Mesodermal cell (in vitro differentiated cells): Measurements from ENCODE around the gene LRMDA.

Source experiments
- H3K27ac ChIP-seq: 2 replicates; pipeline ENCODE4 v1.7.0; 2013; ENCODE audit warnings: mild to moderate bottlenecking, low read depth, low read length, moderate library complexity; ENCODE audit not compliant: severe bottlenecking
- H3K36me3 ChIP-seq: 2 replicates; pipeline ENCODE4 v1.7.1; 2013; ENCODE audit warnings: mild to moderate bottlenecking, low read length, moderate library complexity; ENCODE audit not compliant: control insufficient read depth, insufficient read depth
- H3K4me1 ChIP-seq: one replicate; pipeline ENCODE4 v1.7.1; 2013; ENCODE audit warnings: mild to moderate bottlenecking, low read length; ENCODE audit not compliant: insufficient read depth, control insufficient read depth, poor library complexity, severe bottlenecking
- H3K4me3 ChIP-seq: 2 replicates; pipeline ENCODE4 v1.7.0; 2013; ENCODE audit warnings: low read length, control low read depth, mild to moderate bottlenecking; ENCODE audit not compliant: insufficient read depth, poor library complexity, severe bottlenecking; ENCODE audit errors: extremely low read depth
- H3K9me3 ChIP-seq: 2 replicates; pipeline ENCODE4 v1.7.1; 2013; ENCODE audit warnings: mild to moderate bottlenecking, low read length, moderate library complexity; ENCODE audit not compliant: control insufficient read depth
- WGBS, 2 experiments: methylation state at CpG; one replicate each; pipeline ENCODE4 v1.1.5; 2013; ENCODE audit warnings: missing lambda C conversion rate in 2 of 2; ENCODE audit not compliant: insufficient coverage in 2 of 2; 5-methylcytosine and 5-hydroxymethylcytosine counted together

The LRMDA gene

DNA sequence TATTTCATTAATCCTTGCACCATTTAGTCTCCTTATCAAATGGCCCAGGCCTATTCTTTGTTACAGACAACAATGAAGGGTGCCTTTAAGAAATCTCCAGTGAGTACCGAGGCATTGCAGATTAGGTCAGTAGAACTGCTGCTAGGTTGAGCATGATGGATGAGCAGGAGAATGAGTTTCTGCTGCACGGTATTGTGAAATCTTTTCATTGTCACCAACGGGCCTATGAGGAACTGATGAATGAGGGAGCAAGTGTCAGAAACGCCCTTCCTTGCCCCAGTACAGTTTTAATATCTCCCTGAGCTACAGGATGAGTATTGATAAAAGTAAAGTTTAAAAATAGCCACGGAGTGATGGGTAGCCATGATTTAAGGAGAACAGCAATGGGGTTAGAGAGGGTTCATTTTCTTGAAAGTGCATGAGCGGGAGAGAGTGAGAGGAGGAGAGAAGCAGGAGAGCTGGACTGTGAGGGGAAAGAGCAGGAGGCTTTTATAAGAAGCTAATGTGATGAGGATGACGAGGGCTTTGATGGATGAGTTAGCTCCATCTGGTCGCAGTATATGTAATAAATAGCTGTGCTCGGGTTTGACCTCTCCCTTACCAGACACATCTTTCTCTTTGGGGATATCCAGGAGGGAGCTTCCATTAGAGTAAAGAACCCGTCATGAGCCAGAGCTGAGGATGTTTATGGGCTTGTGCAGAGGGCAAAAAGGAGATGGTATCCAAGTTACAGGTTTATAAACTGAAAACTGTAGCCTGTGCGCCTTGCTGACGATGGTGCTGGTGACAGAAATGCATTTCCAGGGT, 526.1 kb downstream of the LRMDA start:
- Histone ChIP-seq H3K27ac (peak overlapping the region; percentile 65), H3K4me1 (peaks cover 4% of the 10 kb centered on the region), H3K9me3 (no peaks in the 10 kb centered on the region), H3K4me3 (no peak overlapping the region), H3K36me3 (no peaks in the 10 kb centered on the region)
- 67 to 85% methylated on average over 9 to 11 of the region's 12 CpGs for WGBS, 2 experiments

DNA sequence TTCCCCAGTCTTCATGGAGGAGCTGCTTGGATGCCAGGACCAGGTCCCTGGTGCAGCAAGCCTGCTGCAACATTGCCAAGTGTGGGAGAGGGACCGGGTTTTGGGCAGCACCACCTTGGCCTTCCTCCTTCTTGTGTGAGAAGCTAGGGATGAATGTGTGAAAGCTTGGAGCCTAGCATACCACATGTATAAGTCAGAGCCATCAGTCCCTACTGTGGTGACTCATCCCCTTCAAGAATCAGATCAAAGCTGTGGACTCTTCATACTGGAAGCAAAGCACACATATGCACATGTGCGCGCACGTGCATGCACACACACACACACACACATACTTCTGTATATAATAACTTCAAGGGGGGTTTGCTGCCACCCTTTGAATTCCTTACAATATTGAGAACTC, 527.8 kb downstream of the LRMDA start:
- Histone ChIP-seq H3K4me3 (no peak overlapping the region), H3K27ac (peak overlapping the region; percentile 39), H3K9me3 (no peaks in the 10 kb centered on the region), H3K36me3 (no peaks in the 10 kb centered on the region), H3K4me1 (peaks cover 4% of the 10 kb centered on the region)
- no CpG with 5 or more reads among the region's 4 CpGs for whole genome bisulfite sequencing, 2 experiments

DNA sequence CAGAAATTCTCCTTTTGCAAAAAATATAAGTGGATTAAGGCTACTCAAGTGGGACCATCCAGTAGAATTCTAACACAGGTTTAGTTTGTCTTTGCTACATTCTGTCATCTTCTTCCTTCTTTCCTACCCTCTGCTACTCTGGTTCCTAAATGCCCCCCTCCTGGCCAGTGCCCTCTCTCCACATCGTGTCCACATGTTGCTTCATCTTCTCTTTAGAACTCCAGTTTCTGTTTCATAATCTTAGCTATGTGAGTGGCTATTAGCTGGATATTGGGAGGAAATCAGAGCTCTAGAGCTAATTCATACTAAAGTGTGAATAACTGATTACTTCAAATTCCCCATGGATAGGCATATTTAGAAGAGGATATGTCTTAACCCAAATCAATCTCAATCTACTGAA, 528.5 kb downstream of the LRMDA start:
- Histone ChIP-seq H3K4me1 (peaks cover 4% of the 10 kb centered on the region), H3K4me3 (no peak overlapping the region), H3K27ac (no peak overlapping the region), H3K36me3 (no peaks in the 10 kb centered on the region), H3K9me3 (no peaks in the 10 kb centered on the region)
- WGBS, 2 experiments = no CpG with 5 or more reads among the region's 1 CpG

DNA sequence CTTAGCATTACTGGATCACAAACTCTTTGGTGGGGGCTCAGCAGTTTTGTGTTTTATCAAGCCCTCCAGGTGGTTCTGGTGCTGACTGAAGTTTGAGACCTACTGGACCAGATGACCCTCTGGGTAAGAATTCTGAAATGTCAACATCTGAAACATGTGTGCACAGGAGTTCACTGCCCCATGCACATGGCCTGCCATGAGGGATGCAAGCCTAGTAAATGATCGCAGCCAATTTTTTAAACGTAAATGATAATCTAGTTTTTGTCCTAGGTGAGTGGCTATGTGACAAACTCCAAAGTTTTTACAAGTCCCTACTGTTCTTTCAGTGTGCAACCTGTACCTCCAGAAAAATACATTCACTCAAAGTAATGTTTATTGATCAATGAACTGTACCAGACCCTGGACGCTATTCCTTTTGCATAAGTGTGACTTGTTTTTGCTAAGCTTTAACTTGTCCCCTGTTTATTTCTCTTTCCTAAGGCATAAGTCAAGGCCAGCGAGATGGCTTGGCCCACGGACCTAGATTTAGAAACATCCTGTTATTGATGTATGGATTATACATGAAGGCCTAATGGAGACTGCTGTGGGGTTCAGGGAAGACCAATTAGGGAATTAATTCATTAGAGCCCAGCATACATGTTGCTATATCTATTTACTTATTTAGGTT, 531.1 kb downstream of the LRMDA start:
- H3K9me3 ChIP-seq = no peaks in the 10 kb centered on the region
- 97 to 100% methylated on average over 3 of the region's 5 CpGs for WGBS, 2 experiments

DNA sequence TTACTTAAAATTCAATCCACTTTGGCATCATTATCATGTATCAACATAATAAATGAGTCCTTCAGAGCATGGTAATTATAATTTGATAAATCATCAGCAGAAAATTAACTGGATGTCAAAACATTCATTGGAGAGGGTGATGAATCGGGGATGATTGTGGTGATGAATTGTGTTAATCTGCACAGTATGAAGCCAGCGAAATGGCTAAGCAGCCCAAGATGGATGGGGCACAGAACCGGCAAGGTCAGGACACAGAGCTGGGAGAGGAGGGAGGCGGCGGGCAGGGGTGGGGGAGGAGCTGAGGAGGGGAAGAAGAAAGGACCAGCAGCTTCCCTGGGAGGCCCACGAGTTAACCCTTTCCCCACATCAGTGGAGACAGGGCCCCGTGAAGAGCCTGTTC, 536.1 kb downstream of the LRMDA start:
- no peak overlapping the region for H3K4me3 ChIP-seq
- no peaks in the 10 kb centered on the region for H3K36me3 ChIP-seq
- H3K9me3 ChIP-seq = no peaks in the 10 kb centered on the region
- 13 to 16% methylated on average over 3 to 5 of the region's 7 CpGs for WGBS, 2 experiments
- H3K27ac ChIP-seq = no peak overlapping the region
- H3K4me1 ChIP-seq = no peaks in the 10 kb centered on the region

More for the DNA sequence above, 531.1 kb downstream of the LRMDA start:
- H3K4me1 ChIP-seq = peaks cover 4% of the 10 kb centered on the region
- H3K27ac ChIP-seq = no peak overlapping the region
- no peak overlapping the region for H3K4me3 ChIP-seq
- H3K36me3 ChIP-seq = no peaks in the 10 kb centered on the region

DNA sequence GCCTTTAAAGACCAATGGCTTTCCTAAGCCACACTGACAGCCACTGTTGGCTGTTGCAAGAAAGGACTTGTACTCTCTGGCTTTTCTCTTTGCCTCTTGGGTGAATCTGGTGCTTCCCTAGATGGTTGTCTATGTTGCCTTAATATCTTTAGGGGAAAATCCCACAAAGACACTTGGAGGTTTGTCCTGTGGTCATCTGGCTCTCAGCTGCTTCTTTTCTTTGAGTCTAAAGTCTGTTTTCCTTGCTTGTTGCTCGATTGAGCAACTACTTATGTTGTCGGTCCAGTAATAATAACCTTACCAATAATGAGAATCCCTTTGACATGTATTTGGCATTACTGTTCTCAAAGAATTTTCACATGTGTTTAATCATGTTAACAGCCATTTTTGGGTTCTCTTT, 537.6 kb downstream of the LRMDA start:
- H3K4me1 ChIP-seq = no peaks in the 10 kb centered on the region
- H3K36me3 ChIP-seq = no peaks in the 10 kb centered on the region
- no peak overlapping the region for H3K4me3 ChIP-seq
- no peaks in the 10 kb centered on the region for H3K9me3 ChIP-seq
- WGBS, 2 experiments = 80 to 100% methylated on average over 1 to 2 of the region's 2 CpGs
- no peak overlapping the region for H3K27ac ChIP-seq

GRCh38 chr10:75971402-75972211, 540.2 kb downstream of the LRMDA start:
- Histone ChIP-seq H3K9me3 (no peaks in the 10 kb centered on the region), H3K36me3 (no peaks in the 10 kb centered on the region), H3K27ac (peak overlapping the region; percentile 12), H3K4me1 (no peaks in the 10 kb centered on the region), H3K4me3 (no peak overlapping the region)
- WGBS, 2 experiments = 96 to 100% methylated on average over 2 of the region's 4 CpGs

- Histone ChIP-seq H3K36me3 (no peaks in the 10 kb centered on the region), H3K9me3 (no peaks in the 10 kb centered on the region), H3K4me3 (no peak overlapping the region), H3K27ac (no peak overlapping the region), H3K4me1 (no peaks in the 10 kb centered on the region)
- WGBS, 2 experiments = 71 to 87% methylated on average over 3 of the region's 6 CpGs
Measured at GRCh38 chr10:75972491-75973276, 541.3 kb downstream of the LRMDA start.

DNA sequence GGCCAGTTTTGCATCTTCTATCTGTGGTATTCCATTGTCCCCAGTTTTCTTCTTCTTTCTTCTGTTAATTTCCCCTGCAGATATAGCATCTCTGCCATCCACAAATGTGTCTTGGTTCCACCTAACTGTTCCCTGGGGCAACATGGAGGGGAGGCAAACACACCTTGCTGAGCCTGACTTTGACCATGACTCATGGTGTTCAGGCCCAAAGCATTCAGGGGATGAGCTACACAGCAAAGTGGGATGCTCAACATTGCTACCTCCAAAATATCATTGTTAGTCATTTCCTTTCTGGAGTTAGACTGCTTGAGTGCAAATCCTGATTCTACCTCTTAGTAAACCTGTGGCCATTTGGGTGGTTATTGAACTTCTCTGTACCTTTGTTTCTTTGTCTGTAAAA, 542.7 kb downstream of the LRMDA start:
- Histone ChIP-seq H3K4me3 (no peak overlapping the region), H3K4me1 (no peaks in the 10 kb centered on the region), H3K9me3 (no peaks in the 10 kb centered on the region), H3K27ac (no peak overlapping the region), H3K36me3 (no peaks in the 10 kb centered on the region)

GRCh38 chr10:75976681-75977080, 545.3 kb downstream of the LRMDA start:
- no peaks in the 10 kb centered on the region for H3K4me1 ChIP-seq
- no peak overlapping the region for H3K27ac ChIP-seq
- no peaks in the 10 kb centered on the region for H3K36me3 ChIP-seq
- no peaks in the 10 kb centered on the region for H3K9me3 ChIP-seq
- 94% methylated on average over 3 of the region's 3 CpGs; no CpG with 5 or more reads in 1 of the 2 experiments for WGBS, 2 experiments
- no peak overlapping the region for H3K4me3 ChIP-seq
